PC-3 (cell line): ENCODE results near the gene NANOS3.

Source experiments
- CTCF ChIP-seq: fragments of 300-600 bp; sonication (generic); conservative IDR thresholded peaks from 2 replicates; pipeline ENCODE4 v1.5.1; 2017; ENCODE audit warnings: antibody characterized with exemption, low read depth, mild to moderate bottlenecking, low read length
- EZH2 ChIP-seq: fragments of 300-600 bp; sonication (generic); IDR thresholded peaks from one replicate; pipeline ENCODE4 v1.6.1; 2017; ENCODE audit warnings: antibody characterized with exemption, mild to moderate bottlenecking, low read length; ENCODE audit not compliant: unreplicated experiment
- EZH2phosphoT487 ChIP-seq: fragments of 300-600 bp; sonication (generic); IDR thresholded peaks from 2 replicates; pipeline ENCODE4 v1.6.1; 2018; ENCODE audit warnings: mild to moderate bottlenecking, antibody characterized with exemption, low read length, borderline replicate concordance

DNA sequence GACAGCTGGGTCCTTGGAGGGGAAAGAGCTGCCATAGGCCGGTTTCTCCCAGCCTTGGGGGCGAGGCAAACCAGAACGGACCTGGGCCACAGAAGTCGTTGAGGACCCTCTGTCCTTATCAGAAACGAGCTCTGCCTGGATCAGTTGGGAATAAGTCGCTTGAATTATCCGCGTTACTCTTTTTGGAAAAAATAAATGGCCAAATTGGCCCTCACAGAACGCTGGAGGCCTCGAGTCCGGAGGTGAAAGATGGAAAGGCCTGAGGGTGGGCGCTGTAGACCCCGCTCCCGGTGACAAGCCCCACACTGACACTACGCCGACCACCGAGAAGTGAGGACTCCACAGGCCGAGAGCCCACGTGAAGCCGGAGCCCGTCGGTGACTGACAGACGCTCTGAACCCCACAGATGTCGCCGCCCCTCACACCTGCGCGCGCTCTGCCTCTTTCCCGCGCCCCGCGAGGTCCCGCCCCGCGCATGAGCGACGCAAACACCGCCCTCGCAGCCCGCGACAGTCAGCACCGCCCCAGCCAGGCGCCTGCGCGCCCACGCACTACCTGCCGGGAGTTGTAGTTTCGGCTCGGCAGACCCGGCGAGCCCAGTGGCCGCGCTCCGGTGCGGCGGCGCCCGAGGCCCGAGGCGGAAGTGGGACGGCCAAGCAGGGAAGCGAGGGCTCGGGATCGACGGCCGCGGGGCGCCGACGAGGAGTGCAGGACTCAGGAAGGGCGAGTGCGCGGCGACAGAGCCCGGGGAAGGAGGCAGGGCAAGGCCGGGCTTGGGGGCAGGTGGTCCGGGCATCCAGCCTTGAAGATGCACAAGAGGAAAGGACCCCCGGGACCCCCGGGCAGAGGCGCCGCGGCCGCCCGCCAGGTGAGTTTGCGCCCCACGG lies 28.9 kb downstream of the NANOS3 start, which contains the start of the genes BRME1 and CC2D1A:
- no peak for TF ChIP-seq CTCF
- no peak for TF ChIP-seq EZH2
- no peak for TF ChIP-seq EZH2phosphoT487
